UCSD-AML1 (cell line): ENCODE results near the gene SDHAF4.
"Not testable (repeated sequence)": the region's sequence is repeated elsewhere in the genome, so short reads cannot be mapped to it uniquely, and the experiment has no call there.

Experiments used
- DNase-seq: peaks from one replicate; lab custom pipeline; 2025; ENCODE audit not compliant: unreplicated experiment; lab: John Stamatoyannopoulos, UW

The SDHAF4 gene

DNA sequence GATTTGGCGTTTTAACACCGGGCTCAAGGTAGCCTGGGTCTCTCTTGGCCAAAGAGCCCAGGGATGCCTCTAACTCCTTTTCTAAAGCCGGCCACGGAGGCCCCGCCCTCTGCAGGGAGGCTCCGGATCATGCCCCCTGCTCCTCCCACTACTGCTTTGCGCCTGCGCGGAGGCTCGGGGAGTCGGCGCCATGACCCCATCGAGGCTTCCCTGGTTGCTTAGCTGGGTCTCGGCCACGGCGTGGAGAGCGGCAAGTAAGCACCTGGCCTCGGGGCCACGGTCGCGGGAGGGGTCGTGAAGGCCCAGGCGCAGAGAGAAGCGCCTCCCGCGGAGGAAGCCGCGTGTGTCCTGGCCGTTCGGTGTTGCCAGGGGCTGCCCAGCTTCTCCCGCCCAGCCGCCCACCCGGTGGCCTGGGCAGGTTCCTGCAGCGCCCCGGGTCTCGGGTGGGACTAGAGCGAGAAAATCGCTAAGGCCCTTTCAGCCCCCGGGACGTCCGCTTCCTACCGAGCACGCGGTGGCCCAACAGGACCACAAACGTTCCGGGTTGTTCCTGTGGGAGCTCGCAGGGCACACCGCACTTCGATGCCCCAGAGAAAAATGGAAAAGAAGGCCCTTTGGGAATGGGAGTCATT is at the start of gene SDHAF4:
SDHAF4 (plus strand) TSS at position 180 of the 632 bp plus-strand sequence; CDS start at position 191, 11 bp downstream.
- DNase-seq = peak; percentile 91

DNA sequence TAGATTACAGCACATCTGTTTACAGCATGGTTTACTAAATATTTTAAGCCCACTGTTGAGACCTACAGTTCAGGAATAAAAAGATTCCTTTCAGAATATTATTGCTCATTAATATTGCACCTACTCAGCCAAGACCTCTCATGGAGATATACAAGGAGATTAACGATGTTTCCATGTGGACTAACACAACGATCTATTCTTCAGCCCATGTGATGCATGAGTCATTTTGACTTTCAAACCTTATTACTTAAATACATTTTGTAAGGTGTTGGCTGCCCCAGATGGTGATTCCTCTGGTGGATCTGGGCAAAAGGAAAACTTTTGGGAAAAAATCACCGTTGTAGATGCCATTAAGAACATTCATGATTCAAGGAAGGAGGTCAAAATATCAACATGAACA is 48.0 kb upstream of the SDHAF4 start:
- no peak for DNase-seq

DNA sequence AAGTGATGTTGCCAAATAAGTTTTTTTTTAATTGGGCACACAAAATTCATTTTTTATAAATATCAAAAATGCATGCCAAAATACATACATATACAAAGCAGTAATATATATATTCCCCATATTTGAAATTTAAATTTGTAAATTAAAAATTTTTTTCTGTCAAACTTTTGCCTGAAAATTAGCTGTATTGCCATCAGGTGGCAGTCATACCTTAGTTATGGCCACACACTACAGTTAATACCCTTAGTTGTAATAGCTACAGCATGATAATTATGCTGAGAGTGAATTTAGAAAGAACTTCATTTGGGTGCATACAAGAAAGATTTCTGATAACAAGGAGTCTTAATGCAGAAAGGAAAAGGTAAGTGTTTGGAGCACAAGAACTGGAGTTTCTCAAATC is 46.2 kb upstream of the SDHAF4 start:
- DNase-seq = no peak

DNA sequence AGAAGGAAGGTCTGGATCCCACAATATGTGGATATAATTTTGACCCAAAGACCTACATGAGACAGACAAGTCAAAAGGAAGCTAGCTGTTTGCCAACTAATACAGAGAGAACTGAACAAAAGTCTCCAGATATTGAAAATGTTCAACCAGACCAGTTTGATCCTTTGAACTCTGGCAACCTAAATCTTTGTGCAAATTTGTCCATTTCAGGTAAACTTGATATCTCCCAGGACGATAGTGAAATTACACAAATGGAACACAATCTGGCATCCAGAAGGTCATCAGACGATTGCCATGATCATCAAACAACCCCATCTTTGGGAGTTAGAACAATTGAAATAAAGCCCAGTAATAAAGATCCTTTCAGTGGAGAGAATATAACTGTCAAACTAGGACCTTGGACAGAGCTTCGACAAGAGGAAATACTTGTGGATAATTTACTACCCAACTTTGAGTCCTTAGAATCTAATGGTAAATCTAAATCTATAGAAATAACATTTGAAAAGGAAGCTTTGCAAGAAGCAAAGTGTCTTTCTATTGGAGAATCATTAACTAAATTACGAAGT is 41.9 kb upstream of the SDHAF4 start:
- DNase-seq = no peak

DNA sequence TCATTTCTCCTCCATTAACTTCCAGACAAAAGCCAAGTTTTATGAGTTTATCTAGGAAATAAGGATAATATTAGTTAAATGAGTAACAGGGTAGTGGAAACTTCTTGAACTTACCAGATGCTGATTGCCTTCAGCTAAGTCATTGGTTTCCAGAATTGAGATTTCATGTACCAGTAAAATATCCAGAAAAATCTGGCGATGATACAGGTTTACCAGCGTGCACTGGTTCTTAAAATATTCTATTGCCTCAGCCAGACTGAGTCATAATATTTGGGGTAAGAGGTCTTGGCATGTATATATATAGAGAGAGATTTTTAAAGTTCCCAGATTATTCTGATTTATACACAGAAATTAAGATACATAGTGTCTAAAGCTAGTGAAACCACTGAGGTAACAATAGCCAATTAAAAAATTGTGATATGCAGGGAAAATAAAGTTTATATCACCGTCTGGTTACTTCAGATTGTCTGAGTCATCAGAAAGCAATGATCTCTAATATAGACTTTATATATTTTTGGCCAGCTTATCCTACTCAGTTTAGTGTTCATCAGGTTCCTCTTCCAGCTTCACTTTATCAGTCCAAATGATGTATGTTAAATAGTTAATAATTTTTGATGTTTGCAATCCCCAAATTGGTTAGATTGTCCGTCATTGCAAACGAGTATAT is 39.5 kb upstream of the SDHAF4 start:
- DNase-seq = no peak

DNA sequence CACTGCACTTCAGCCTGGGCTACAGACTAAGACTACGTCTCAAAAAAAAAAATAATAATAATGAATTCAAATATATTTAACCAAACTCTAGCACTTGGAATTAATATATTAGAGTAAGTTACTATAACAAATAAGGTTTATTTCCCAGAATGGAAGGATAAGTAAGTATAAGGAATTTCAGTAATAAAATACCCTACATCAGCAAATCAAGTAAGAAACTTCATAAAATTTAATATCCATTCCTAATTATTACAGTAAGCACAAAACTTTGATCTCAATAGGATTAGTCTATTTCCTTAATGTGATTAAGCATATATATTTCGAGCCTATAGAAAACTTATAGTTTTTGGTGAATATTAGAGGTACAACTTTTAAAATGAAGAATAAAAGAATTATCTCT is 36.7 kb upstream of the SDHAF4 start:
- DNase-seq = no peak

DNA sequence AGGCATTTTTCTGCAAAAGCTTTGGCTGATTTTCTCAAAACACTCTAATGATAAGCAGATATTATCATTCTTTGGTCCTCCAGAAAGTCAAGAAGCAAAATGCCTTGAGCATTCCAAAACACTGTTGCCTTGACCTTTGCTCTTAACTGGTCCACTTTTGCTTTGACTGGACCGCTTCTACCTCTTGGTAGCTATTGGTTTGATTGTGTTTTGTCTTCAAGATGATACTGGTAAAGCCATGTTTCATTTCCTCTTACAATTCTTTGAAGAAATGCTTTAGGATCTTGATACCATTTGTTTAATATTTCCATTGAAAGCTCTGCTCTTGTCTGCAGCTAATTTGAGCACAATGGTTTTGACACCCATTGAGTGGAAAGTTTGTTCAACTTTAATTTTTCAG is 35.6 kb upstream of the SDHAF4 start:
- DNase-seq = no peak

DNA sequence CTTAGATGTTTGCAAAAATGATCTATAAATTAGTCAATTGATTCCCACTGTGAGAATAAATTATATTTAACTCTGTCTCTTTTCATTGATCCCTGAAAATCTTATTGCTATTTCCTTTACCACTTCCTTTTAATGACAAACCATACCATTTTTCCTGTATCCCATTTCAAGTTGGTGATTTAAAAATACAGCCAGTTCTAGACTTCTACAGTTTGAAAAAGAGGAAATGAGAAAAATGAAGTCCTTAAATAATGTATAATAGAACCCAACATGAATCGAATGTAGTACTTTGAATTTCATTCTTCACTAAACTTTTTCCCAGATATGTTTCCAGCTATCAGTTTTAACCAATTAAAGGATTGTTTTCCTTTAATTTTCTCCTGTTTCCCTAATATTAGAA is 29.5 kb upstream of the SDHAF4 start:
- no peak for DNase-seq

DNA sequence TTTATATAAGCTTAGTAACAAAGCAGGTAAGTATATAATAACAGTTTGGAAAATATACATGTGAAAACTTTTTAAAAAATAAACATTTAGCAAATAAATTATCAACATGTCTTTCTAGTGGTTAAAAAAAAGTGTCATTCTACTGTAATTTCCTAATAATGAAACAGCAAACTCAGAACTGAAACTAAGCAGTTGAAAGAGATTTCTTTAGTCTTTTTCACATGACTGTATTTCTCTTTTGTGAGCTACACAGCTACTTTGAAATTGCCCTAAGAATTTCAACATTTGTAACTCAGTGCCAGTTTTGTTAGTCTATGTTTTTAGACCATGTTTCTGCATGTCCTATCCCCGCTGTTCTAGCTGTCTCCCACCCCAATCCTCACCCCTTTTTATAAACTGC is 28.4 kb upstream of the SDHAF4 start:
- no peak for DNase-seq

DNA sequence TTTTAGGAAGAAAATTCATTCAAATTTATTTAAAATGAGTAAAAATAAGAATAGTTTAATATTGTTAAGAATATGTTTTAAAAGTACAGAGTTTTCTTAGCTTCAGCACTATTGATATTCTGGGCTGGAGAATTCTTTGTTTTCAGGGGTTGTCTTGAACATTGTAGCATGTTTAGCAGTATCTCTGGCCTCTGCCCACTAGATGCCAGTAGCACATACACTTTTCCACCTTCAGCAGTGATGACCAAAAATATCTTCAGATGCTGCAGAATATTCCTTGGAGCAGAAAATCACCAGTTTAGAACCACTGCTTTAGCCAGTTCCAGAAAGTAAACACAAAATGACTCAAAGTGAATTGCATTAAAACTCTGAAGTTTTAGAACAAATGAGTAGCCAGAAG is 19.4 kb upstream of the SDHAF4 start:
- no peak for DNase-seq

DNA sequence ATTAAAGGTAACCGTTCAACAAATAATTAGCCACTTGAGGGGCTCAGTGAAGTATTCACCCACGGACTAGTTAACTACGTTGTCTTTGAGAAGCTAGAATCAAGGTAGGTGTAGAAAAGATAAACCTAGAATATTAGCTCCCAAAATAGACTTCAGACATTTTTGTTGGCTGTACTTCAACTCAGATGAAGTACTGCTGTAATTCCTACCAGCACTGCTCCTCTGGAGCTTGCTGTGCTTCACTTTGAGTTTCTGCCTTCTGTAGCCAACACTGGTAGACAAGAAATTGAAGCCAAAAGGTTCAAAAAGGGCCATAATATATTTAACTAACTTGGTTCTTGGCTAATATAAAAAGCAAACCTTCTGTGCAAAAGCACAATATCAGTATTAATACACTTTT is 18.8 kb upstream of the SDHAF4 start:
- DNase-seq = no peak

DNA sequence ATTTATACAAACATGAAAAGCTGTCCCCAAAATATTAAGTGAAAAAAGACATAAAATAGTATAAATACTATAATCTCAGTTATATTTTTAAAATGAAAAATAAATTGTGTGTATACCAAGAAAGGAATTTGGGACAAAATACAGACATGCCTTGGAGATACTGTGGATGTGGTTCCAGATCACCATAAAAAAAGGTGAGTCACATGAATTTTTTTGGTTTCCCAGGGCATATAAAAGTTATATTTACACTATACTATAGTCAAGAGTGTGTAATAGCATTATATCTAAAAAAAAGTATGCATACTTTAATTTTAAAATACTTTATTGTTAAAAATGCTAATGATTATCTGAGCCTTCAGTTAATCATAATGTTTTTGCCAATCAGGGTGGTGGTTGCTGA is 17.4 kb upstream of the SDHAF4 start:
- DNase-seq = no peak

DNA sequence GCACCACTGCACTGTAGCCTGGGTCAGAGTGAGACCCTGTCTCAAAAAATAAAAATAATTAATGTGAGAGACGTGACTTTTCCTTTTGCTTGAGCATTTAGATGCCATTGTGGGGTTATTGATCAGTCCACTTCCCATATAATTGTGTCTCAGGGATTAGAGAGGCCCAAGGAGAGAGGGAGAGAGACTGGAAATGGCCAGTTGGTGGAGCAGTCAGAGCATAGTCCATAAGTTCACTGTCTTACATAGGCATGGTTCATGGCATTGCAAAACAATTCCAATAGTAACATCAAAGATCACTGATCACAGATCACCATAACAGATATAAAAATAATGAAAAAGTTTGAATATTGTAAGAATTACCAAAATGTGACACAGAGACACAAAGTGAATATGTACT is 15.2 kb upstream of the SDHAF4 start:
- DNase-seq = no peak

DNA sequence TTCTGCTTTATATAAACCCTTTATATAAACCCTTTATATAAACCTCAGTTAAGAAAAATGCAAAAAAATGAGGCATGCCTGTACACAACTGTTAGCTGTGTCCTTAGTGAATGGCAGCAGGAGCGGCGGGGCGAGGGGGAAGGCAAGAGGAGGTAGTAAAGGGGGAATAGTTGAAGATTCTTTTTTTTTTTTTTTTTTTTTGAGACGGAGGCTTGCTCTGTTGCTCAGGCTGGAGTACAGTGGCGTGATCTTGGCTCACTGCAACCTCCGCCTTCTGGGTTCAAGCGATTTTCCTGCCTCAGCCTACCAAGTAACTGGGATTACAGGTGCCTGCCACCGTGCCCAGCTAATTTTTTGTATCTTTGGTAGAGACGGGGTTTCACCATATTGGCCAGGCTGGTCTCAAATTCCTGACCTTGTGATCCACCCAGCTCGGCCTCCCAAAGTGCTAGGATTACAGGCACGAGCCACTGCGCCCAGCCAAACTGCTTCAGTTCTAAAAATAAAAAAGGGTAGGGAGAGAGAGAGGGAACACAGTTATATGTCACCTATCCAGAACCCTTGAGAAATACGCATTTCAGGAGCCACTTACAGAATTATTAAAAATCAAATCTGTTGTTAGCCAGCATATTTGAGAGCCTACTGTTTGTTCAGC is 14.3 kb upstream of the SDHAF4 start:
- DNase-seq = not testable (repeated sequence)

DNA sequence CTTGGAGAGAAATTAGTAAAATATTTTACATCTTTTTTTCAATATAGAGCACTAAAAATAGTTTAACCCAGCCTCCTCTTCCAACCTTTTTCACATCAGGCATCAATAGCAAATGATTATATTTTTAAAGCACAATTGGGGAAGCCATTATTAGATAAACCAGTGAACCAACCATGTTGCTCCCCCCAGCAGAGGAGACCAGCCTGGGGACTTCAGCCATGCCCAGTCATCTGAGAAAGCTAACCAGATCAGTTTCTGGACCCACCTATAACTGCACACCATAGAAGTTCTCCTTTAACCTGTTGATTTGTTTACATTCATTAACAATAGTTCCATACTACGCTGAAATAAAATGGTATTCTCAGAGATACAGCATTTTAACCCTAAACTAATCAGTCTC is 13.8 kb upstream of the SDHAF4 start:
- no peak for DNase-seq

DNA sequence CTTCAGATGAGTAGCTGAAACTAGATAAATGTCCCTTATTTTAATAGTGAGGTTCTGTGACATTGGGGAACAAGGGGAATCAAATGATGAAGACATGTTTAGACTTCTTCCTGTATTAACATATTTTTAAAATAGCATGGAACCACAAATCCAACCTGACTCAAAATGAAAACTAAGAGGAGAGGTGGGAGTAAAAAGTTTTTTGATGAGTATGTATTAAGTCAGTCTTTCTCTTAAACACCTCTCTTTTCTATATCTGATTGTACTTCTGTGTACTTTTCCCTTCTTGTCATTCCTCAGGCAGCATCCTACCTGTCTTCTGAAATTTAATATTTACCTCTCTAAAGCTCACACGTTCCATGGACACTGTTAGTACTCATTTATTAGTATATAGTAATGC is 8.7 kb upstream of the SDHAF4 start:
- DNase-seq = no peak

DNA sequence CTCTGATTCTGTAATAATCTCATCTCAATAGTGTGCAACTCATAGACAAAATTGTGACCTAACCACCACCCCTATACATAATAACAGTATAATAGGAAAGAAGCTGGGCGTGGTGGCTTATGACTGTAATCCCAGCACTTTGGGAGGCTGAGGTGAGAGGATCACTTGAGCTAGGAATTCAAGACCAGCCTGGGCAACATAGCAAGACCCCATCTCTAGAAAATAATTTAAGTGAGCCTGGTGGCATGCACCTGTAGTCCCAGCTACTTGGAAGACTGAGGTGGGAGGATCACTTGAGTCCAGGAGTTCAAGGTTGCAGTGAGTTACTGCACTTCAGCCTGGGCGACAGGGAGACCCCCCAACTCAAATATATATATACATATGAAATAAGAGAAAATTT is 4.3 kb upstream of the SDHAF4 start:
- not testable (repeated sequence) for DNase-seq

DNA sequence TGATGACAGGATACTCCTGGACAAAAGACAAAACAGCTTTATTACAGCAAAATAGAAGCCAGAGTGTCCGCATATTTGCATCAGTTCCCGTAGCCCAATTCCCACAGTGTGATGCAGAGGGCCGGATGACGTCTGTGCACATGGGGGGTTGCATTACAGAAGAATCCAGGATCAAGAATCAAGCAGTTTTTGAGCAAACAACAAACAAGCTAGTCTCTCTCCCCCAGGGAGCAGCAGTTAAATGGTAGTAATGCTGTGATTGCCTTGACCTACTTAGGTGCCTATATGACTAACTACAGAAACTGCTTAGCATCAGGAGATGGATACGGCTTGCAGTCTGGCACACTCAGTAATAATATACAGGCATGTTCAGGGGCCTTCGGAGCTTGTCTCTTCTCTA is 3.2 kb upstream of the SDHAF4 start:
- no peak for DNase-seq

DNA sequence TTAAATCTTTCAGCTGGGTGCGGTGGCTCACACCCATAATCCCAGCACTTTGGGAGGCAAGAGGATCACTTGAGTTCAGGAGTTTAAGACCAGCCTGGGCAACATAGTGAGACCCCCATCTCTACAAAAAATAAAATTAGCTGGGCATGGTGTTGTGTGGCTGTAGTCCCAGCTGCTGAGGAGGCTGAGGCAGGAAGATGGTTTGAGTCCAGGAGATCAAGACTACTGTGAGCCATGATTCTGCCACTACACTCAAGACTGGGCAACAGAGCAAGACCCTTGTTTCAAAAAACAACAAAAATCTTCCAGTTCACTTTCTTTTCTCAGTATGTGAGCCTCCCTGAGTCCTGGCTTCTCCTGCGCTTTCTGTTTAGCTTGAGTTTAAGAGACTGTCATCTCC is 7.9 kb downstream of the SDHAF4 start:
- DNase-seq = no peak

DNA sequence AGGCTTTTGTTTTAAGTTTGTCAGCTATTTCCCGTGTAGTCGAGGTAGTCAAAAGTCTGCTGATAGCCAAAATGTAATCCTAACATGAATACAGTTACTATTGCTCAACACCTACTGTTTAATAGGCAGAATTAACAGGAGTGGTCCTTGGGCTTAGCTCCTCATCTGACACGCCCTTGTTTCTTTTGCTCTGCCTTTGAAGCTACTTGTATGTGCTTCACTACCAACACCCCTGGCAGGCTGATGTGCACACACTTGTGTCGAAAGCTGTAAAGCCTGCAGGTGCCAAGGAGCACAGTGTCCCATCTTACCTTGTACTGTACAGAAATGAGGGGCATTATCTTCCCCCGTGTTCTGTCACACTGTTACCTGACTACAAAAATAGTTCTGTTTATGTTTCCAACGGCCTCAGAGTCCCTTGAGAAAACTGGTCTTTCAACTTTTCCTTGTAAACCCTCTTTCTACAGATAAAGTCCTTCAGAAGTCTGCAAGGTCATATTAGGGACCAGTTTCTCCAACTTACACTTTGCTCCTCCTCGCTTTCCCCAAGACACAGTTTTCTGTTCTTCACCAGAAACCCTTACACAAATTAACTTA is 9.3 kb downstream of the SDHAF4 start:
- no peak for DNase-seq

DNA sequence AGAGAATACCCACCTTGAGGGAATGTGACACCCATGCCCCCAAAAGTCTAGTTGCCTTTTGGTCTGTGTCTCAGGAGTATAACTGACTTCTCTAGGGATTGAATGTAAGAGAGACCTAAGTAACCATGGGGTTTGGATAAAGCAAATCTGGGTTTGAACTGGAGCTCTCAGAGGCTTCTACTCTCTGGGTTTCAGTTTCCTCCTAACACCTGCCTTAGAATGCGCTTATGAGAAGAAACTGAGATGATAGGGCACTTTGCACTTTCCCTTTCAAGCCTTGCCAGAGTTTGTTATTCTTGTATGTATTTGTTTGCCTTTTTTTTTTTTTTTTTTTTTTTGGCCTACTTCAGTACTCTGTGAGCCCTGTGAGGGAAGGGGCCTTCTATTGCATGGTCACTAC is 19.4 kb downstream of the SDHAF4 start:
- no peak for DNase-seq

DNA sequence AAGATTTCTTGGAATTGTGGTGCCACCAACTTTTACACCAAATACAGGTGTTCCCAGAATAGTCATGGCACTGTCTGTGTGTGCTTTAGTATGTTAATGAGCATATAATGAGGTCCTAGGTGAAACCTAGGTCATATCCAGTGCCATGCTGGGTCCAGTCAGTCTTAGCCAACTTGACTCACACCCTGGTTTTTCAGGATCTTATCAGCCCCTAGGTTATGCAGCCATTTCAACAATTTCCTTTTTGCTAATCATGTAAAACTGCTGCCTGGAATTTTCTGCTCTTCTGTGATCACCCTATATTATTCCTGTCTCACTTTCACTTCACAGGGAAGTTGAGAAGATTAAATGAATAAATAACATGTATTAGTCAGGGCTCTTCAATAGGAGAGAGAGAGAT is 23.7 kb downstream of the SDHAF4 start:
- no peak for DNase-seq
